PFSK-1 (cell line): ENCODE data around the gene SLC35A2.

Source experiments
- FOXP2 ChIP-seq: optimal IDR thresholded peaks from 2 replicates; pipeline ENCODE3; 2011; ENCODE audit warnings: borderline replicate concordance, control low read depth, inconsistent platforms; ENCODE audit not compliant: insufficient read depth; ENCODE audit errors: extremely low read length, extremely low read depth
- POLR2AphosphoS5 ChIP-seq: IDR thresholded peaks from 2 replicates; pipeline ENCODE4 v1.6.1; 2012; ENCODE audit warnings: low read depth, mild to moderate bottlenecking, control low read depth, low read length, moderate library complexity
- REST ChIP-seq, 2 experiments: IDR thresholded peaks; 2 replicates each; pipeline versions ENCODE4 v1.6.1 to v1.8.0; 2011 to 2012; ENCODE audit warnings: low read depth in 2 of 2, low read length in 2 of 2, control low read depth in 1 of 2, inconsistent platforms in 1 of 2, mild to moderate bottlenecking in 1 of 2, moderate library complexity in 1 of 2; ENCODE audit not compliant: insufficient read depth in 1 of 2
- SIN3A ChIP-seq: IDR thresholded peaks from 2 replicates; pipeline ENCODE4 v1.6.1; 2012; ENCODE audit warnings: mild to moderate bottlenecking, low read length, moderate library complexity, borderline replicate concordance; ENCODE audit not compliant: insufficient read depth
- TAF1 ChIP-seq: IDR thresholded peaks from 2 replicates; pipeline ENCODE4 v1.6.1; 2012; ENCODE audit warnings: low read length, control low read depth, borderline replicate concordance; ENCODE audit not compliant: insufficient read depth

GRCh38 chrX:48899078-48899410 lies 12.4 kb downstream of the SLC35A2 start:
- TF ChIP-seq REST (IDR thresholded peaks at IDR 0.05; ENCODE audit: insufficient read depth in 1 of 2, low read depth in 2 of 2, low read length in 2 of 2), result no peak
- TF ChIP-seq POLR2AphosphoS5, result no peak
- no peak for TF ChIP-seq TAF1
- no peak for TF ChIP-seq SIN3A
- TF ChIP-seq FOXP2, result no peak
